Progenitor cell of endocrine pancreas (in vitro differentiated cells): Measurements from ENCODE around the gene GRIA2. TPM values are rescaled to one million over a fixed set of nuclear protein-coding genes. Genes with fewer than 3 reads are reported as not detected.
A peak's percentile ranks its signal among the peaks of the same experiment; 100 is the strongest.
"Not testable (repeated sequence)": the region's sequence is repeated elsewhere in the genome, so short reads cannot be mapped to it uniquely, and the experiment has no call there.

ENCODE experiments used
- DNase-seq: peaks from one replicate; pipeline ENCODE4 v3.0.0; 2021; ENCODE audit warnings: low spot score; ENCODE audit not compliant: unreplicated experiment
- H3K27ac Mint-ChIP-seq: 2 replicates; pipeline ENCODE4 v1.8.0; 2021; ENCODE audit warnings: mild to moderate bottlenecking, moderate library complexity, mixed read lengths
- H3K27me3 Mint-ChIP-seq: 2 replicates; pipeline ENCODE4 v1.8.0; 2021; ENCODE audit warnings: mixed read lengths
- H3K36me3 Mint-ChIP-seq: 2 replicates; pipeline ENCODE4 v1.8.0; 2022; ENCODE audit warnings: mixed read lengths; ENCODE audit not compliant: insufficient read depth
- H3K4me1 Mint-ChIP-seq: 2 replicates; pipeline ENCODE4 v1.8.0; 2021; ENCODE audit warnings: low read depth, mixed read lengths
- H3K4me3 Mint-ChIP-seq: 2 replicates; pipeline ENCODE4 v1.8.0; 2021; ENCODE audit warnings: low read depth, mild to moderate bottlenecking, moderate library complexity, mixed read lengths
- H3K9me3 Mint-ChIP-seq: 2 replicates; pipeline ENCODE4 v1.8.0; 2021; ENCODE audit warnings: low read depth, mixed read lengths
- CTCF ChIP-seq: fragments of 200-600 bp; sonication (generic); IDR thresholded peaks from one replicate; pipeline ENCODE4 v1.5.0; 2021; ENCODE audit warnings: antibody characterized with exemption, mild to moderate bottlenecking; ENCODE audit not compliant: unreplicated experiment
- long read RNA-seq: library from polyadenylated mRNA; unstranded; transcript quantifications from one replicate; pipeline ENCODE4 v2.0.0, GENCODE V29; 2020
- total RNA-seq: library from RNA; stranded (reverse); gene quantifications from 2 replicates; pipeline ENCODE4 v1.2.1, GENCODE V29; 2021

The GRIA2 gene
- 2.3 and 2.5 TPM in 2 replicates for total RNA-seq
- long read RNA-seq, partial matches to known transcripts = 3 of 5 reads
- long read RNA-seq, other reads (novel, unspliced or antisense) = 2 of 5 reads

GRCh38 chr4:157220371-157220881, at the start of gene GRIA2:
GRIA2 (plus strand) TSS chr4:157220728; CDS start chr4:157221043, 315 bp downstream.
- peak; percentile 87 for DNase-seq
- peak within 1 kb of the TSS; percentile 90 for H3K4me3 Mint-ChIP-seq
- no peak for TF ChIP-seq CTCF
- H3K9me3 Mint-ChIP-seq = no peaks in the 10 kb centered on the region
- H3K4me1 Mint-ChIP-seq = peaks cover 14% of the 10 kb centered on the region
- no peaks in the 10 kb centered on the region for H3K36me3 Mint-ChIP-seq
- peak within 1 kb of the TSS; percentile 73 for H3K27ac Mint-ChIP-seq
- H3K27me3 Mint-ChIP-seq = peaks cover 66% of the 10 kb centered on the region

- Mint-ChIP-seq H3K27me3 (no peaks in the 10 kb centered on the region), H3K36me3 (no peaks in the 10 kb centered on the region), H3K9me3 (no peaks in the 10 kb centered on the region), H3K4me3 (no peak overlapping the region), H3K27ac (no peak overlapping the region), H3K4me1 (no peaks in the 10 kb centered on the region)
- no peak for TF ChIP-seq CTCF
- DNase-seq = no peak
Measured at GRCh38 chr4:157172011-157172410, 48.5 kb upstream of the GRIA2 start.

- H3K36me3 Mint-ChIP-seq, H3K27me3 Mint-ChIP-seq: not testable (repeated sequence)
Measured at GRCh38 chr4:157180268-157180667, 40.3 kb upstream of the GRIA2 start.

DNA sequence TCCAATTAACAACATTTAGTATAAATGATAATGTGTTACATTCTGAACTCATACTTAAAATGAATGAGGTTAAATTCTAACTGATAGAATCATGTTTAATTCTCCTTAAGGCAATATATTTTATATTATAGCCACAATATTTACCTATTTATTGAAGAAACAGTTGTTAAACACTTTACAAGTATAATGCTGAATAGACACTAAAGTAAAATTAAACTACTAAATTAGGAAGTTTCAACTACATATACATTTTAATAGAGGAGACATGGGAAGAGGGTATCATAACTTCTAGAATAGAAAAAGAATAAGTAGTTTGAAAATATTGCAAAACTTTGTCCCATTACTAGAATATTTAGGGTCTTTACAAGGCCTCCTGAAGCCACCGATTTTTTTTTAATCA, 36.2 kb upstream of the GRIA2 start:
- no peaks in the 10 kb centered on the region for H3K4me1 Mint-ChIP-seq
- no peaks in the 10 kb centered on the region for H3K27me3 Mint-ChIP-seq
- no peak for DNase-seq
- H3K27ac Mint-ChIP-seq = no peak overlapping the region
- no peaks in the 10 kb centered on the region for H3K36me3 Mint-ChIP-seq
- H3K4me3 Mint-ChIP-seq = no peak overlapping the region
- H3K9me3 Mint-ChIP-seq = no peaks in the 10 kb centered on the region
- no peak for TF ChIP-seq CTCF

More at GRCh38 chr4:157180268-157180667, 40.3 kb upstream of the GRIA2 start:
- H3K4me1 Mint-ChIP-seq, DNase-seq, H3K4me3 Mint-ChIP-seq, H3K27ac Mint-ChIP-seq, H3K9me3 Mint-ChIP-seq: not testable (repeated sequence)

DNA sequence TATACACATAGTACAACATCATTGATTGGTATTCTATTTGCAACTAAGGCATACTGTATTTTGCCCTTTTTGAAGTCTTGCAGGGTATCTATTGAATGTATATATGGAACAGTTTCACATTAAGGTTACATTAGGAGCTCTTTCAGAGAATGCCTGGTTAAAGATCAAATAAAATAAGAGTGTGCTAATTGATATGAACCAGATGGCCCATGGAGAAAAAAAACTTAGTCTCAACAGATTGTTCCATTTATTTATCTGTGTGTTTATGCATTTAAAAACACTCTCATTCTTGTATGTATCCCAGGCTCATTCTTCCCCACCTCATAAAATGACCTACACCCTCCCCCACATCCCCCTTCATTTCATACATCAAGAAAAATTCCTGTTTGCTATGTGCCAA, 35.2 kb upstream of the GRIA2 start:
- H3K4me1 Mint-ChIP-seq = no peaks in the 10 kb centered on the region
- H3K4me3 Mint-ChIP-seq = no peak overlapping the region
- no peaks in the 10 kb centered on the region for H3K9me3 Mint-ChIP-seq
- H3K27me3 Mint-ChIP-seq = no peaks in the 10 kb centered on the region
- TF ChIP-seq CTCF = no peak
- no peak overlapping the region for H3K27ac Mint-ChIP-seq
- DNase-seq = no peak
- H3K36me3 Mint-ChIP-seq = no peaks in the 10 kb centered on the region

DNA sequence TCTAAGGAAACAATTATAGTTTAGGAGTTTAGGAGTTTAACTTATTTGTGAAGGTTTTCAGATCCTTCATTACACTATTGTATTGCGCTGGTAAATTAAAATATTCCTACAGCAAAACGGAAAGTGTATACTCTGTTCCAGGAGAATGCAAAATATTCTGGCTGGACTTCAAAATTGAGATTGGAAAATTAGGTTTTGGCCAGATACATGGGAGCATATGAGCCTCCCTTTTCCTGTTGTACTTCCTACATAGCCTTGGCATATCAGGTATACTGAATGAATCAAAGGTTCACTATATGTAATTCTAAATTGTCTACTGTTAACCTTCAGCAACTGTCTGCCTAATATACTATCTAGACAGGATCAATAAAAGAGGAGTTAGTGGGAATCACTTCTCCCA, 25.2 kb upstream of the GRIA2 start:
- Mint-ChIP-seq H3K4me1 (no peaks in the 10 kb centered on the region), H3K36me3 (no peaks in the 10 kb centered on the region), H3K4me3 (no peak overlapping the region), H3K9me3 (no peaks in the 10 kb centered on the region), H3K27me3 (no peaks in the 10 kb centered on the region), H3K27ac (no peak overlapping the region)
- DNase-seq = no peak
- no peak for TF ChIP-seq CTCF
